ENCODE results near the gene TYMS.
A peak's percentile ranks its signal among the peaks of the same experiment; 100 is the strongest.

The TYMS gene

DNA sequence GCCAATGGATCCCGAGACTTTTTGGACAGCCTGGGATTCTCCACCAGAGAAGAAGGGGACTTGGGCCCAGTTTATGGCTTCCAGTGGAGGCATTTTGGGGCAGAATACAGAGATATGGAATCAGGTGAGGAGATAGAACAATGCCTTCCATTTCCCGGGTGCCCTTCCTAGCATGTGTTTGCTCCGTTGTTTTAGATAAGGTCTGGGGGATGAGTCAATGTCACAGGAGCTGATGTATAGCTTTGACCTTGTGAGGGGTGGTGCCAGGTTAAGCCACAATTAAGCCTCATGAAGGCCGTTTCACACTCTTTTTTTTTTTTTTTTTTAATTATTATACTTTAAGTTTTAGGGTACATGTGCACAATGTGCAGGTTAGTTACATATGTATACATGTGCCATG, 4.7 kb downstream of the TYMS start:
- in situ Hi-C loops (cut with MboI; ENCODE audit: low pct_unique_long_range_greater_than_20kb, low sequenced_read_pairs, unreplicated experiment) = no loop called here
- no peak for DNase-seq (ENCODE audit: low spot score)

DNA sequence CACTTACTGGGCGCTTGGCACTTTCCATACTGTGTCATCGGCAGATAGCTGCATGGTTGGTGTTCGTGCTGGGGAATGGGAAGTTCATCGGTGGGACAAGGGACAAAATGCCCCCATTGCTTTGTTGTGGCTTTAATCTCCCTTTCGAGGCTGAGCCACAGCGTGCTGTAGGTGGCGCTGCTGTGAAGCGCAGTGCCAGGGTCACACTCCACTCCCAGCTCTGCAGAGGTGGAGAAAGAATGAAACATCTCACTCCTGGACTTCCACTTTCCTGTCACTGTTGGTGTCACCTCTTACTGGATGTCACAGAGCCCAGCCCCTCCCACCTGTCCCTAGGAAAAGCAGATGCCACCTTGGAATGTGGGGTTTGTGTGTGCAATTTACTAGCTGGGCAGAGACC, 8.7 kb downstream of the TYMS start:
- no peak for DNase-seq (ENCODE audit: low spot score)
- TF ChIP-seq, protein P1, sequence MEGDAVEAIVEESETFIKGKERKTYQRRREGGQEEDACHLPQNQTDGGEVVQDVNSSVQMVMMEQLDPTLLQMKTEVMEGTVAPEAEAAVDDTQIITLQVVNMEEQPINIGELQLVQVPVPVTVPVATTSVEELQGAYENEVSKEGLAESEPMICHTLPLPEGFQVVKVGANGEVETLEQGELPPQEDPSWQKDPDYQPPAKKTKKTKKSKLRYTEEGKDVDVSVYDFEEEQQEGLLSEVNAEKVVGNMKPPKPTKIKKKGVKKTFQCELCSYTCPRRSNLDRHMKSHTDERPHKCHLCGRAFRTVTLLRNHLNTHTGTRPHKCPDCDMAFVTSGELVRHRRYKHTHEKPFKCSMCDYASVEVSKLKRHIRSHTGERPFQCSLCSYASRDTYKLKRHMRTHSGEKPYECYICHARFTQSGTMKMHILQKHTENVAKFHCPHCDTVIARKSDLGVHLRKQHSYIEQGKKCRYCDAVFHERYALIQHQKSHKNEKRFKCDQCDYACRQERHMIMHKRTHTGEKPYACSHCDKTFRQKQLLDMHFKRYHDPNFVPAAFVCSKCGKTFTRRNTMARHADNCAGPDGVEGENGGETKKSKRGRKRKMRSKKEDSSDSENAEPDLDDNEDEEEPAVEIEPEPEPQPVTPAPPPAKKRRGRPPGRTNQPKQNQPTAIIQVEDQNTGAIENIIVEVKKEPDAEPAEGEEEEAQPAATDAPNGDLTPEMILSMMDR (IDR thresholded peaks at IDR 0.05; ENCODE audit: extremely low read depth, insufficient read depth, missing control alignments) = peak; percentile 28
- in situ Hi-C loops (cut with MboI; ENCODE audit: low pct_unique_long_range_greater_than_20kb, low sequenced_read_pairs, unreplicated experiment) = no loop called here

More for the DNA sequence above, 4.7 kb downstream of the TYMS start:
- TF ChIP-seq, protein P1 (IDR thresholded peaks at IDR 0.05; ENCODE audit: extremely low read depth, insufficient read depth, missing control alignments) = no peak

DNA sequence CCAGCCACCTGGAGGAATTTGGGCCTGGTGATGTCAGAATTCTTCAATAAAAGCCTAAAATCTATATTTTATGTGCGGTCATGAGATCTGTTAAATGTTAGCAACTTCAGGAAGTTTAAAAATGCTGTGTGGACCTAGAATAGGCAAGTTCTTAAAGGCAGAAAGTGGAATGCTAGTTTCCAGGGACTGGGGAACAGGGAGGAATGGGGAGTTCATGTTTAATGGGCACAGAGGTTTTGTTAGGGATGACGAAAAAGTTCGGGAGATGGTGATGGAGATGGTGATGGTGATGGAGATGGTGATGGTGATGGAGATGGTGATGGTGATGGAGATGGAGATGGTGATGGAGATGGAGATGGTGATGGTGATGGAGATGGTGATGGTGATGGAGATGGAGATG, 9.2 kb downstream of the TYMS start:
- TF ChIP-seq, protein P1 (IDR thresholded peaks at IDR 0.05; ENCODE audit: extremely low read depth, insufficient read depth, missing control alignments) = no peak
- no peak for DNase-seq (ENCODE audit: low spot score)
- in situ Hi-C loops (cut with MboI; ENCODE audit: low pct_unique_long_range_greater_than_20kb, low sequenced_read_pairs, unreplicated experiment) = no loop called here

DNA sequence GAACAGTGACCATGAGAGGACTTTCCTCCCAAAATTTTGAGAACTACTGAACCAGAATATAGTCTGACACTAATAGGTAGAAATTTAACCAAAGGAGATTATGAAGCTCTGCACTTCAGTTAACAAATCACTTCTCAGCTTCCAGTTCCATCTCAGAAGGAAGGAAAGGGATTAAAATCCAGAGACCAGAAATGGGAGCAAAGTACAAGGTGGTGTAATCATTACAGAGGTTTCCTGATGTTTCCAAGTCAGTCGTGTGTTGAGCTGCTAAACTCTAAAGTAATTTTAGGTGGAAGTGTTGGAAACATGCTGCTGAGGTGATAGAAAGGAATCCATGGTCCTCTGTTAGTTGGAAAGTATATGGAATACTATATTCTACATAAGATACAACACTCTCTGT, 10.8 kb downstream of the TYMS start:
- DNase-seq (ENCODE audit: low spot score) = no peak
- TF ChIP-seq, protein P1 (IDR thresholded peaks at IDR 0.05; ENCODE audit: extremely low read depth, insufficient read depth, missing control alignments) = no peak
- in situ Hi-C loops (cut with MboI; ENCODE audit: low pct_unique_long_range_greater_than_20kb, low sequenced_read_pairs, unreplicated experiment) = no loop called here

DNA sequence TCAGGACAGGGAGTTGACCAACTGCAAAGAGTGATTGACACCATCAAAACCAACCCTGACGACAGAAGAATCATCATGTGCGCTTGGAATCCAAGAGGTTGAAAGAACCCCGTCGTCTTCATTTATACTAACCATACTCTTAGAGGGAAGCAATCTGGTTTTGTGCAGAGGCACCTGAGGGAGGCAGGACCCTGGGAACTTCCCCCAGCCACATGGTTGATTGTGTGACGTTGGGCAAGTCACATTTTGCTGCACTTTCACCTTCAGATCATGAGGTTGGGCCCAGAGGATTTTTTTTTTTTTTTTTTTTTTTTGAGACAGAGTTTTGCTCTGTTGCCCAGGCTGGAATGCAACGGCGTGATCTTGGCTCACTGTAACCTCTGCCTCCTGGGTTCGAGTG, 11.6 kb downstream of the TYMS start:
- DNase-seq (ENCODE audit: low spot score) = no peak
- in situ Hi-C loops (cut with MboI; ENCODE audit: low pct_unique_long_range_greater_than_20kb, low sequenced_read_pairs, unreplicated experiment) = no loop called here
- TF ChIP-seq, protein P1 (IDR thresholded peaks at IDR 0.05; ENCODE audit: extremely low read depth, insufficient read depth, missing control alignments) = no peak

DNA sequence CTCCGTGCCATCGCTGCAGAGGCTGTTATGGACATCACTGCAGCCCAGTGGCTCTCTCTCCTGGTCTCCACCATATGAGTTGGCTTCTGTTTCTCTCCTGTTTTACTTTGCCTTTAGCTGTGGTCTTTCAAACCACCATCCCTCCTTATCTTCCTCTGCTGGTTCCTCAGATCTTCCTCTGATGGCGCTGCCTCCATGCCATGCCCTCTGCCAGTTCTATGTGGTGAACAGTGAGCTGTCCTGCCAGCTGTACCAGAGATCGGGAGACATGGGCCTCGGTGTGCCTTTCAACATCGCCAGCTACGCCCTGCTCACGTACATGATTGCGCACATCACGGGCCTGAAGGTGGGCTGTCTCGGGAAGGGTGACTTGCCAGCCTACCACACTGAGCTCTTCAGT, 13.1 kb downstream of the TYMS start:
- DNase-seq (ENCODE audit: low spot score) = no peak
- TF ChIP-seq, protein P1 (IDR thresholded peaks at IDR 0.05; ENCODE audit: extremely low read depth, insufficient read depth, missing control alignments) = no peak
- in situ Hi-C loops (cut with MboI; ENCODE audit: low pct_unique_long_range_greater_than_20kb, low sequenced_read_pairs, unreplicated experiment) = no loop called here

DNA sequence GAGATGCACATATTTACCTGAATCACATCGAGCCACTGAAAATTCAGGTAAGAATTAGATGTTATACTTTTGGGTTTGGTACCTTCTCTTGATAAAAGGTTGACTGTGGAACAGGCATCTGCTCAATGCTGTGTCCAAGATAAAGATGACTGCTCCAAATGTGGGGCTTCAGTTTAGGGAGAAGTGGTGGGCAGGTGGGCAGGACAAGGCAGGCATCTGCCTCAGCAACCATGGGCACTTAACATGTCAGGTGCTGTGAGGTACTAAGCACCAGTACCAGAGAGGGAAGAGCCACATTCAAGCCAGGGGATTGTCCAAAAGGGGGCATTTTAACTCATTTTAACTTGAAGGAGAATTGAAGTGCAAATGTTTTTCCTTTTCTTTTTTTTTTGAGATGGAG, 14.0 kb downstream of the TYMS start:
- no peak for DNase-seq (ENCODE audit: low spot score)
- in situ Hi-C loops (cut with MboI; ENCODE audit: low pct_unique_long_range_greater_than_20kb, low sequenced_read_pairs, unreplicated experiment) = no loop called here

More for the DNA sequence above, 14.0 kb downstream of the TYMS start:
- TF ChIP-seq, protein P1 (IDR thresholded peaks at IDR 0.05; ENCODE audit: extremely low read depth, insufficient read depth, missing control alignments) = no peak
